Inferior parietal cortex (tissue), 1 donor: Measurements from ENCODE around the gene GPR152.
"Not testable (repeated sequence)": the region's sequence is repeated elsewhere in the genome, so short reads cannot be mapped to it uniquely, and the experiment has no call there.

Experiments
- DNase-seq: peaks from one replicate; pipeline ENCODE4 v3.0.0-alpha.2; 2016; ENCODE audit errors: extremely low spot score

Gene GPR152

GRCh38 chr11:67409261-67409666, 43.3 kb downstream of the GPR152 start:
- DNase-seq: no peak

- no peak for DNase-seq
These were observed 43.9 kb downstream of the GPR152 start for GRCh38 chr11:67408437-67409200.

GRCh38 chr11:67407688-67408163, 44.8 kb downstream of the GPR152 start:
- DNase-seq: no peak

GRCh38 chr11:67406969-67407687, 45.4 kb downstream of the GPR152 start:
- DNase-seq: no peak

GRCh38 chr11:67406420-67406968, 46.0 kb downstream of the GPR152 start:
- DNase-seq: no peak

GRCh38 chr11:67405688-67406339, 46.7 kb downstream of the GPR152 start:
- no peak for DNase-seq

- no peak for DNase-seq
These were observed 47.3 kb downstream of the GPR152 start for GRCh38 chr11:67405196-67405567.

- DNase-seq: no peak
These were observed 47.9 kb downstream of the GPR152 start for GRCh38 chr11:67404515-67405195.

GRCh38 chr11:67403085-67403484, 49.4 kb downstream of the GPR152 start:
- DNase-seq: not testable (repeated sequence)

- not testable (repeated sequence) for DNase-seq
These were observed 50.2 kb downstream of the GPR152 start for GRCh38 chr11:67402192-67402839.

GRCh38 chr11:67401495-67402191, 50.9 kb downstream of the GPR152 start, which contains the start of gene PPP1CA:
PPP1CA (minus strand) TSS chr11:67401858; CDS start chr11:67401782, 76 bp downstream.
- DNase-seq: peak; percentile 82
